ENCODE results near the gene MLST8.
"Not testable (repeated sequence)": the region's sequence is repeated elsewhere in the genome, so short reads cannot be mapped to it uniquely, and the experiment has no call there.

Gene MLST8

GRCh38 chr16:2232094-2232990, 27.1 kb downstream of the MLST8 start:
- no peak for DNase-seq

GRCh38 chr16:2233046-2233775, 28.0 kb downstream of the MLST8 start:
- no peak for DNase-seq

DNA sequence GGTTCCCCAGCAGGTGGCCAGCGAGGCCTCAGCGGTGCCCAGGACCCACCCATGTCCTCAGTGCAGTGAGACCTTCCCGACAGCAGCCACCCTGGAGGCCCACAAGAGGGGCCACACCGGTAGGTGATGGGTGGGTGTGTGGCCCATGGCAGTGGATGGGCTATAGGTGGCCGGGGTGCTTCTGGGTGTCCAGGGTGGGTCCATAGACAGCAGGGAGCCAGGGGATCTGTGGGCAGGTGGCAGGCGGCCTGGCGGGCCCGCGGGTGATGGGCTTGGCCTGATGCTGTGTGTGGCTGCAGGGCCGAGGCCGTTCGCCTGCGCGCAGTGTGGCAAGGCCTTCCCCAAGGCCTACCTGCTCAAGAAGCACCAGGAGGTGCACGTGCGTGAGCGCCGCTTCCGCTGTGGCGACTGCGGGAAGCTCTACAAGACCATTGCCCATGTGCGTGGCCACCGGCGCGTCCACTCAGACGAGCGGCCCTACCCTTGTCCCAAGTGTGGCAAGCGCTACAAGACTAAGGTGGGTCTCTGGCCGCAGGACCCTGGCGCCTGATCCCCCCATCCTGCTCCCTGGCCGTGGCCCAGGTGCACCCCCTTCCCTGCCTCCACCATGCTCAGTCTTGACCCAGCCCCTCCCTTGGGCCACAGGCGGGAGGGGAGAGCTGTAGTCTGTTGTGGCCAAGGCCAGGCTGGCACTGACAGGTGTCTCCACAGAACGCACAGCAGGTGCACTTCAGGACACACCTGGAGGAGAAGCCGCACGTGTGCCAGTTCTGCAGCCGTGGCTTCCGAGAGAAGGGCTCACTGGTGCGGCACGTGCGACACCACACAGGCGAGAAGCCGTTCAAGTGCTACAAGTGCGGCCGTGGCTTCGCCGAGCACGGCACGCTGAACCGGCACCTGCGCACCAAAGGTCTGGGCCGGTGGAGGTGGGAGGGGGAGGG, 28.9 kb downstream of the MLST8 start:
- DNase-seq, result no peak

DNA sequence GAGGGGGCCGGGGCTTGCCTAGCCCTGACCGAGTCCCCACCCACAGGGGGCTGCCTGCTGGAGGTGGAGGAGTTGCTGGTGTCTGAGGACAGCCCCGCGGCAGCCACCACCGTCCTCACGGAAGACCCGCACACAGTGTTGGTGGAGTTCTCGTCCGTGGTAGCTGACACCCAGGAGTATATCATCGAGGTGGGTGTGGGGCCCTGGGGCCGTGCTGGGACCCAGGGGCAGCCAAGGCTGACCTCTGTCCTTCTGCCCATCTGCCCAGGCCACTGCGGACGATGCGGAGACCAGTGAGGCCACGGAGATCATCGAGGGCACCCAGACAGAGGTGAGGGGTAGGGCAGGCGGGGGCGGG, 29.5 kb downstream of the MLST8 start:
- DNase-seq, result no peak

- no peak for DNase-seq
These were observed 30.0 kb downstream of the MLST8 start for GRCh38 chr16:2235234-2235651.

GRCh38 chr16:2235695-2236336, 30.6 kb downstream of the MLST8 start:
- no peak for DNase-seq

GRCh38 chr16:2236337-2237101, 31.3 kb downstream of the MLST8 start, which contains the start of gene DNASE1L2:
Gene DNASE1L2, plus strand, starts transcription at chr16:2236444. Its CDS starts 373 bp downstream, at chr16:2236817.
- peak; percentile 78 for DNase-seq

GRCh38 chr16:2237102-2237482, 31.8 kb downstream of the MLST8 start:
- peak; percentile 7 for DNase-seq

DNA sequence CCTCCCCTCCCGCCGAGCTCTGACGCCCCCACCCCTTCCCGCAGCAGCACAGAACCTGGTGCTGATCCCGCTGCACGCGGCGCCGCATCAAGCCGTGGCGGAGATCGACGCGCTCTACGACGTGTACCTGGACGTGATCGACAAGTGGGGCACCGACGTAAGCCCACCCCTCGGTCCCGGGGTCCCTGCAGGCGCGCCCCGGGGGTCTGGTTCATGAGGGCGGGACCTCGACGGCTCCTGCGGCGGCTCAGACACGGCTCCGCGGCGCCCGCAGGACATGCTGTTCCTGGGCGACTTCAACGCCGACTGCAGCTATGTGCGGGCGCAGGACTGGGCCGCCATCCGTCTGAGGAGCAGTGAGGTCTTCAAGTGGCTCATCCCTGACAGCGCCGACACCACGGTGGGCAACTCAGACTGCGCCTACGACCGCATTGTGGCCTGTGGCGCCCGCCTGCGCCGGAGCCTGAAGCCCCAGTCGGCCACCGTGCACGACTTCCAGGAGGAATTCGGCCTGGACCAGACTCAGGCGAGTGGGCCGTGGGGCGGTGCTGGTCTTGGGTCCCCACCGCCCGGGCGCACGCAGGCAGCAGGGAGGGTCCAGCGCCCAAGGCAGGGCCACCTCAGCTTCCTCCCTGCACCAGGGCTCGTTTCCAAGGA, 32.4 kb downstream of the MLST8 start:
- peak; percentile 17 for DNase-seq

DNA sequence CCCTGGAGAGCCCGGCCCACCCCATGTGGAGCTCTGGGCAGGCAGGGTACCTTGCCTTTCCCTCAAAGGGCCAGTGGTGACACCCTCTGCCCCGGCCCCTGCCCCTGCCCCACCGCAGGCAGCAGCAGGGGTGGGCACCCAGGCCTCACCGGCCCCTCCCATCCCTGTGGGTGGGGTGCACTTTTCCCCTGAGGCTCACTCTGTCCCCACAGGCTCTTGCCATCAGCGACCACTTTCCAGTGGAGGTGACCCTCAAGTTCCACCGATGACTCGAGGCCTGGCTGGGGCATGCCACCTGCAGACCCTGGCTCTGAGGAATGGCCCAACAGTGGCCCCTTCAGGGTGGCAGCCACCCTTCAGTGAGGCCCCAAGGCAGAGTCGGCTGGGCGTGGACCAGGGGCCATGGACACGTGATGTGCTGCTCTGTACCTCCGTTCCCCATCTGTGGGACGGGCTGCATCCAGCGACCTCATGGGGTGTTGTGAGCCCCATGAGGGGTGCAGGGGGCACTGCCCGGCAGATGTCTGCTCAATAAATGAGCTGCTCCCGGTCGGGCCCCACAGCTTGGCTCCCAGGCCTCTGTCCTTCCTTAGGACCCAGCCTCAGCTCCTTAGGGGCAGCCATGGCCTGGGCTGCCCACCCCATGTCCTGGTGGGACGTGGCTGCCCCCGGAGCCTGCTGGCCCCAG, 33.0 kb downstream of the MLST8 start:
- peak; percentile 31 for DNase-seq

DNA sequence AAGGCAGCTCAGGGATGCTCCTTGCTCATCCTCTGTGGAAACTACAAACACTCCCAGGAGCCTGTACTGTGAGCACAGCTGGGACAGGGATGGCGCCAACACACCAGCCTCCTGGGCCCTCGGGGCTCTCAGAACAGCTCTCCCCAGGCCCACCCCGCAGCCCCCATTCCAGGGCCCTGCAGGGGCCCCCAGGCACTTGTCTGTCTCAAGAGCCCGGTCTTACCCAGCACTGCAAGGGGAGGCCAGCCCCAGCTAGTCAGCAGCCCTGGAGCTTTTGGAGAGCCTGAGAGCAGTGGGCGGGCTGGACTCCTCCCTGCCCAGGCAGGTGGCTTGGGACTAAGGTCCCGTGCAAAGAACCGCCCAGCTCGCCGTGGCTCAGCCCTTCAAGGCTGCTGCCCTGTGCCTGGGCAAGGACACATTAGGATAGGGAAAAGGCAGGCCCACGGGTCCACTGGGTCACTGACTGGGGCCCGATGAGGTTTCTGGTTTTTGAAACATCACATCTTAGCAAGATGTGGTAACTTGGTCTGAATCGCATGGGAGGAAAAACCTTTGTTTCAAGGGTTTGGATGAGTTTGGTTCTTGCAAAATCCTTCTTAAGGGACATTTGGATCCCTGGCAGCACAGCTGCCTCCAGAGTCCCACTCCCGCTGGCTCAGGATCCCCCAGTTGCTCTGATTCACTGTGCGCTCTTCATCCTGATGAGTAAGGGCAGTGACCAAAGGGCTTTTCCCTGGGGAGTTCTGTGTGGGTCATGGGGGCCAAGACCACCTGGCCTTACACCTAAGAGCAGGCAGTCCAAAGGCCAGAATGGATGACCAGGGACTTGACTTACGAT, 33.8 kb downstream of the MLST8 start:
- DNase-seq, result peak; percentile 26

DNA sequence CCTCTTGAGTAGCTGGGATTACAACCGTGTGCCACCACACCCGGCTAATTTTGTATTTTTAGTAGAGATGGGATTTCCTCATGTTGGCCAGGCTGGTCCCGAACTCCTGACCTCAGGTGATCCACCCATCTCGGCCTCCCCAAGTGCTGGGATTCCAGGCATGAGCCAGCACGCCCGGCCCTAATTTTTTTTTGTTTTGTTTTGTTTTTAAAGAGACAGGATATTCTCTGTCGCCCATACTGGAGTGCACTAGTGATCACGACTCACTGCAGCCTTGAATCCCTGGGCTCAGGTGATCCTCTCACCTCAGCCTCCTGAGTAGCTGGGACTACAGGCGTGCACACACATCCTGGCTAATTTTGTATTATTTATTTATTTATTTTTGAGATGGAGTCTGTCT, 35.1 kb downstream of the MLST8 start:
- DNase-seq, result not testable (repeated sequence)

DNA sequence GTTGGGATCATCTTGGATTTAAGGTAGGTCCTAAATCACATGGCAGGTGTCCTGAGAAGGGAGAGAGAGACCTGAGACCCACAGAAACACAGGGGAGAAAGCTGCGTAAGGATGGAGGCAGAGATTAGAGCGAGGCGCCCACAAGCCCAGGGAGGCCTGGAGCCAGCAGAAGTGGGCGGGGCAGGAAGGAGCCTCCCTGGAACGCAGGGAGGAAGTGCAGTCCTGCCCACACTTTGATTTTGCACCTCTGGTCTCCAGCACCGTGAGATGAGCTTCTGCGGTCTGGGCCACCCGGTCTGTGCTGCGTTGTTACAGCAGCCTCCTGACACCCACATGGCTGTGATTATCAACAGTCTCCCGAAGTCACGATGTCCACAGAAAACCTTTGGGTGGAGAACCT, 37.3 kb downstream of the MLST8 start:
- peak; percentile 12 for DNase-seq

- DNase-seq, result peak; percentile 78
These were observed 37.8 kb downstream of the MLST8 start for GRCh38 chr16:2243031-2243528.

DNA sequence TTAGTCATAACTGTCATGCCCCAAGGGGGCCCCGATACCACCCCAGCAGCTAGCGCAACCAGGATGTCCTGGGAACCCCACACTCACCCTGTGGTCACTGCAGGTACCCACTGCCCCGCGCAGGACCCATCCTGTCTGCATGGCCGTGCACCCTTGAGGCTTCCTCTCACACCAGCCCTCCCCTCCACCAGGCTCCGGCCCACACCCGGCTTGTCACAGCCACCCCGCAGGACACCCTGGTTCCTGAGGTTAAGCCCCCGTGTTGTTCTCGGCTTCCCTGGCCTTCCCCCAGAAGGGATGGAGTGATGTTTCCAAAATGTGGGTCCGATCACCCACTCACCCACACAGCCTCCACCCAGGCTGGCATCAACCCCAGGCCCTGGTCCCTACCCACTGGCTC, 38.5 kb downstream of the MLST8 start:
- peak; percentile 7 for DNase-seq

GRCh38 chr16:2244301-2244700, 39.0 kb downstream of the MLST8 start:
- peak; percentile 38 for DNase-seq

GRCh38 chr16:2244926-2245795, 39.9 kb downstream of the MLST8 start:
- peak; percentile 48 for DNase-seq

DNA sequence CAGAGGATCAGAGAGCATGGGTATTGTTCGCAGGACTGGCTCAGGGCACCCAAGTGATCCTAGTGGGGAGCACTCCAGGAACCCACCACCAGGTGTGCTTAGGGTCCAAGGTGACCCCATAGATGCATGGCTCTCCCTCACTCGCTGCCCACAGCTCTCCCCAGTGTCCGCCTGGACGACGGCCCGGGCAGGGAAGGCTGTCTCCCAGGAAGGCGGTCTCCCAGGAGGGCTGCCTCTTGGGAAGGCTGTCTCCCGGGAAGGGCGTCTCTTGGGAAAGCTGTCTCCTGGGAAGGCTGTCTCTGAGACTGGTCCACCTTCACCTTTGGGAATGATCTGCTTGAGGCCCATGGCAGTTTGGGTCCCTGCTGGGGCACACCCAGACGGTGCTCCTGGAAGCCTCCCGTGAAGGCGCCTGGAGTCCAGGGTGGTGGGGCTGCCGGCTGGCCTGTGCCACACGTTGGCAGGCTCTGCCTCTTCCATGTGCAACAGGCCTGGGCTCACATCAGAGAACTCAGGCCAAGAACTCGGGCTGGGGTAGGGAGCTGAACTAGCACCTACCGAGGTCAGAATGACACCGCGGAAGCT, 41.1 kb downstream of the MLST8 start:
- DNase-seq, result peak; percentile 6
